NCI-H2196 treated with DMSO at 0.1 percent for 48 hours (cell line): ENCODE data around the gene ZNF3.

Experiments
- DNase-seq: peaks from one replicate; lab custom pipeline; 2025; ENCODE audit not compliant: unreplicated experiment; lab: John Stamatoyannopoulos, UW

The ZNF3 gene

DNA sequence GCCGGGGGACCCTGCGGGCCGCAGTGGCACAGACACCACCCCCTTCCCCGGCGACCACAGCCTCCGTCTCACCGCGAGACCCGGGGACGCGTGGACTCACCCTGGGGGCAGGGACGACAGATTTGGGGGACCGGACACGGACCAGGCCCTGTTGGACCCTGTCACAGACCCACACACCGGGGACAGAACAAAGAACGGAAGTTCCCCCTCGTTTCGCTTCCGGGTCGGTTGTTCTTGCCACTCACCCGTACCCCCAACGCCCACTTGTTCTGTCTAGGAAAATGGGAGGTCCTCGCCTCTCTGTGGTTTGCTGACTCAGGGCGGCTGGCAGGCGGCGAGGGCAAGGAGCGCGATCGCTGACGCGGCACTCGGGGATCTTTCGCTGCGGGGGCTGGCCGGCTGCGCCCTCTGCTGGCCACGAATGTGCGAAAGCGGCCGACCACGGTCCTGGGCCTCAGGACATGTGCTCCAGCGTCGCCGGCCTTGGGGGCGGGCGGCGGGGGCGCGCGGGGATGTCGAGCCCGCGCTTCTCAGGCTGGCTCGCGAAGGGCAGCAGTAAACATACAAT lies at the start of gene ZNF3:
TSS of gene ZNF3 (minus strand) at position 189 of the 568 bp plus-strand sequence. CDS start 4,366 bp downstream, outside the sequence.
- peak; percentile 98 for DNase-seq

DNA sequence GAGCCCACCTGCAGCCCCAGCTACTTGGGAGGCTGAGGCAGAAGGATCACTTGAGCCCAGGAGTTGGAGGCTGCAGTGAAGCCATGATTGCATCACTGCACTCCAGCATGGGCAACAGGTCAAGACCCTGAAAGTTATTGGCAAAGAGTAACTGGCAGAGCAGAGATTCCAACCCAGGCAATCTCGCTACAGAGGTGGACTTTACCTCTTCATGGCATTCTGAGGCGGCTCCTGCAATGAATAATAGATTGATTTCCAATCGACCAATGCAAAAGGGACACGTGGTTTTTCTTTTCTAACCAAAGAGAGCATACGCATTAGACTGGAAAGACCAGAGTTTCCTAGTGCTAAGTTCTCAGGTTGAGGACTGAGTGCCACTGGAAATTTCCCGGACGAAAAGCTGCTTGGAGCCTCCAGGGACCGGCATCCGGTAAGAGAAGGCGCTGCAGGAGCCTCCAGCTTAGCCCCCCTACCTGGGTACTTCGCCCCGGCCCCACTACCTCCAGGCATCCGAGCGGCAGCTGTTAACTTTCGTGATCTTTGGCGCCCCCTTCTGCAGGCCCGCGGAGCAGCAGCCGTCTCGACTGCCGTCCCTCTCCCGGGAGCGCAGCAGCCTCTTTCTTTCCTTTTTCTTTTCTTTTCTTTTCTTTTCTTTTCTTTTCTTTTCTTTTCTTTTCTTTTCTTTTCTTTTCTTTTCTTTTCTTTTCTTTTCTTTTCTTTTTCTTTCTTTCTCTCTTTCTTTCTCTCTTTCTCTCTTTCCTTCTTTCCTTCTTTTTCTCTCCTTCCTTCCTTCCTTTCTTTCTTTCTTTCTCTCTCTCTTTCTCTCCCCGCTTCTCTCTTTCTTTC lies 49.3 kb upstream of the ZNF3 start:
- peak; percentile 72 for DNase-seq

DNA sequence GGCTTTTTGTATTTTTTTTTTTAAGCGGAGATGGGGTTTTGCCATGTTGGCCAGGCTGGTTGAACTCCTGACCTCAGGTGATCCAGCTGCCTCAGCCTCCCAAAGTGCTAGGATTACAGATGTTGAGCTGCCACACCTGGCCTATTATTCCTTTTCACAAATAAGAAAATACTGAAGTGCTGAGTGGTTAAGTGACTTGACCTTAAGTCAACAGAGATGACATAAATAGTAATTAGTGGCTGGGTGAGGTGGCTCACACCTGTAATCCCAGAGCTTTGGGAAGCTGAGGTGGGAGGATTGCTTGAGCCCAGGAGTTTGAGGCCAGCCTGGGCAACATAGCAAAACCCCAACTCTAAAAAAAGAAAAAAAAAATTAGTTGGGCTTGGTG lies 48.7 kb upstream of the ZNF3 start:
- peak; percentile 45 for DNase-seq

DNA sequence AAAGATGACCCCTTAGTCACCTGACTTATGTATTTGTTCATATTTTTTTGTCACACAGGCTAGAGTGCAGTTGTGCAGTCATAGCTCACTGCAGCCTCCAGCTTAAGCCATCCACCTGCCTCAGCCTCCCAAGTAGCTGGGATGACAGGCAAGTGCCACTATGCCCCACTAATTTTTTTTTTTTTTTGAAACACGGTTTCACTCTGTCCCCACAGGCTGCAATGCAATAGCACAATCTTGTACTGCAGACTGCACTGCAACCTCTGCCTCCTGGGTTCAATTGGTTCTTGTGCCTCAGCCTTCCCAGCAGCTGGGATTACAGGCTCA lies 47.1 kb upstream of the ZNF3 start:
- DNase-seq: no peak

DNA sequence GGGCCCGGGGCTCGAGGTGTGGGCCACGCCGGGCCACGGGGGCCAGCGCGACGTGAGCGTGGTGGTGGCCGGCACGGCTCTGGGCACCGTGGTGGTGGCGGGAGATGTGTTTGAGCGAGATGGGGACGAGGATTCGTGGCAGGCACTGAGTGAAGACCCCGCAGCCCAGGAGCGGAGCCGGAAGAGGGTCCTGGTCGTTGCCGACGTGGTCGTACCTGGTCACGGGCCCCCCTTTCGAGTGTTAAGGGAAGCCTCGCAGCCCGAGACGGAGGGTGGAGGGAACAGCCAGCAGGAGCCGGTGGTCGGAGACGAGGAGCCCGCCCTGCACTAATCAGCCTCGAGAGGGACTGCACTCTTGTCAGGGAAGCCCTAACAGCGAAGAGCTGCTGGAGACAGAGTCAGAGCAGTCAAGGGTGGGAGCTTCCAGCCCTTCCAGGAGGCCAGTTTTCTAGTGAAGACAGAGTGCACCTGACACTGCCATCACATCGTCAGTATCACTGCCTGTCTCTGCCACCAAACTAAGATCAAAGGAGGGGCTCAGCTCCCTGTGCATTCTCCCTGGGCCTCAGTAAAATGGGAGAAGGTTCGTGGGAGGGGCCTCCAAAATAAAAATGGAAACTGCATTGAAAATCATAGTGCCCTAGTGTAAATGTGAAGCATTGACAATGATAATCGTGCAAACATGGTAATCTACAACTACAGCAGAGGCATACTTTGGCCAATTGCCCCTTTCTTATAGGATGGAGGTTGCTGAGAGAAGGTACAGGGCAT lies 46.5 kb upstream of the ZNF3 start:
- no peak for DNase-seq

DNA sequence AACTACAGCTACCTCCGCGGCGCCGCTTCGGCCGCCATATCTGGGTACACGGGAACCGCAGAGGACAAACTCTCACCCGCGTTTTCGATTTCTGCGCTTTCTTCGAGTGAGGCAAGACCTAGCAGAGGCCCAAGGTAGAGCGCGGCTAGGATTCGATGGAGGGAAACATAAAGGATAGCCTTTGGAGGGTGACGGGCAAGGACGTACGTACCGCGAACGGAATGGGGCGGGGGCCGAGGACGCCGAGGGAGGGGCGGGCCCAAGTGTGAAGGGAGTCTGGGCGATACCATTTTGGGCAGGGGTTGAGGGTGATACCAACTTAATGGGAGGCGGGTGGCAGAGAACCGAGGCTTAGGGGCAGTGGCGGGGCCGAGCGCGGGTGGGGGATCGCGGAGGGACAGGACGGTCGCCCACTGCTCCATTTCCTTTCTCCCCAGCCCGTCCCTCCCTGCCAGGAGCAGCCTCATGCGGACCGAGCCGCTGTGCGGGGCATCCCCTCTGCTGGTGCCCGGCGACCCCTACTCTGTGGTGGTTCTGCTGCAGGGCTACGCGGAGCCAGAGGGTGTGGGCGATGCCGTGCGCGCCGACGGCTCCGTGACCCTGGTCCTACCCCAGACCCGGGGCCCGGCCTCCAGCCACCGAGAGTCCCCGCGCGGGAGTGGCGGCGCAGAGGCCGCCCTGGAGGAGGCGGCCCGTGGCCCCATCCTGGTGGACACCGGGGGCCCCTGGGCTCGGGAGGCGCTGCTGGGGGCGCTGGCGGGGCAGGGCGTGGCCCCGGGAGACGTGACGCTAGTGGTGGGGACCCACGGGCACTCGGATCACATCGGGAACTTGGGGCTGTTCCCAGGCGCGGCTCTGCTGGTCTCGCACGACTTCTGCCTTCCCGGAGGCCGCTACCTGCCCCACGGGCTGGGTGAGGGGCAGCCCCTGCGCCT lies 45.7 kb upstream of the ZNF3 start, which contains the start of gene MBLAC1:
TSS of gene MBLAC1 (plus strand) at position 37 of the 935 bp plus-strand sequence. CDS start at position 466, 429 bp downstream.
- peak; percentile 83 for DNase-seq

DNA sequence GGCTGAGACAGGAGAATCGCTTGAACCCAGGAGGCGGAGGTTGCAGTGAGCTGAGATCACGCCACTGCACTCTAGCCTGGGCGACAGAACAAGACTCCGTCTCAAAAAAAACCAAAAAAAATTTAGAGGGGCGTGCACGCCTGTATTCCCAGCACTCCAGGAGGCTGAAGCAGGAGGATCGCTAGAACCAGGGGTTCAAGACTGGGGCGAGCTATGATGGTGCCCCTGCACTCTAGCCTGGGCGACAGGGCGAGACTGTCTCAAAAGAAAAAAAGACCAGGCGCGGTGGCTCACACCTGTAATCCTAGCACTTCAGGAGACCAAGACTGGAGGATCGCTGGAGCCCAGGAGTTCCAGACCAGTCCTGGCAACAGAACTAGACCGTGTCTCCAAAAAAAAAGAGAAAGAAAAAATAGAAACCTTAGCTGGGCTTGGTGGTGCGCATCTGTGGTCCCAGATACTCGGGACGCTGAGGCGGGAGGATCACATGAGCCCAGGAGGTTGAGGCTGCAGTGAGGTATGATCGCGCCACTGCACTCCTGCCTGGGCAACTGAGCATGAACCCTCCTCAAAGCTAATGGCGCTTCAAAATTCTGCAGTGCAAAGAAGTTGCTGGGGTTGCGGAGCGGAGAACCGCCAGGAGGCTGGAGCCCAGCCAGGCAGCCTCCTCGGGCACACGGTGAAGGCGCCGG lies 44.9 kb upstream of the ZNF3 start:
- no peak for DNase-seq

DNA sequence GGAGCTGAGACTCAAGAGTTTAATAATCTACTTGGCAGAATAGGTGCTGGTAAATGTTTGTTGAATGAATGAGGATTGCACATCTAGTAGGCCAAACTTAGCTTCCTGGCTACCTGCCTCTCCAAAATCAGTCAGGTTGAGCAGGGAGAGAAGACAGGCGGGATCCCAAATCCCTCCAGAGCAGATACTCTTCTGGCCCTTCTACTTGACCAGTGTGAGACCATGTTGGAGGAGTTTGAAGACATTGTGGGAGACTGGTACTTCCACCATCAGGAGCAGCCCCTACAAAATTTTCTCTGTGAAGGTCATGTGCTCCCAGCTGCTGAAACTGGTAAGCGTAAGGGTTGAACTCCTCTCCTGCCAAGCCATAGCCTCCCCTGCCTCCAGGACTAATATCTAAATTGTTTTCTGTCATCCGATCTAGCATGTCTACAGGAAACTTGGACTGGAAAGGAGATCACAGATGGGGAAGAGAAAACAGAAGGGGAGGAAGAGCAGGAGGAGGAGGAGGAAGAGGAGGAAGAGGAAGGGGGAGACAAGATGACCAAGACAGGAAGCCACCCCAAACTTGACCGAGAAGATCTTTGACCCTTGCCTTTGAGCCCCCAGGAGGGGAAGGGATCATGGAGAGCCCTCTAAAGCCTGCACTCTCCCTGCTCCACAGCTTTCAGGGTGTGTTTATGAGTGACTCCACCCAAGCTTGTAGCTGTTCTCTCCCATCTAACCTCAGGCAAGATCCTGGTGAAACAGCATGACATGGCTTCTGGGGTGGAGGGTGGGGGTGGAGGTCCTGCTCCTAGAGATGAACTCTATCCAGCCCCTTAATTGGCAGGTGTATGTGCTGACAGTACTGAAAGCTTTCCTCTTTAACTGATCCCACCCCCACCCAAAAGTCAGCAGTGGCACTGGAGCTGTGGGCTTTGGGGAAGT lies 43.0 kb upstream of the ZNF3 start:
- DNase-seq: no peak

DNA sequence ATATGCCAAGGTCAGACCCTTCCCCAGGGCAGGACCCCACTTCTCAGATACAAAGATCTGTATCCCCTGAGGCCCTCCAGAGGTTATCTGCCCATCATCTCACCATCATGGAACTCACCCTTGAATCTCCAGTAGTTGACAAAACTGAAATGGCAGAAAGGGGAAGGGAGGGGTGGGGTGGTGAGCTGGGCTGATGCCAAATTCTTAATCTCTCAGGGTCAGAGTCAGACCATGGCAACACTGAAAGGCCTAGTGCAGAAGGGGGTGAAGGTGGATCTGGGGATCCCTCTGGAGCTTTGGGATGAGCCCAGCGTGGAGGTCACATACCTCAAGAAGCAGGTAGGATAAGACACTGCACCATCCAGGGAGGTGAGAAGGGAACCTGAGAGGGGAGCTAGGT lies 41.0 kb upstream of the ZNF3 start:
- DNase-seq: no peak

DNA sequence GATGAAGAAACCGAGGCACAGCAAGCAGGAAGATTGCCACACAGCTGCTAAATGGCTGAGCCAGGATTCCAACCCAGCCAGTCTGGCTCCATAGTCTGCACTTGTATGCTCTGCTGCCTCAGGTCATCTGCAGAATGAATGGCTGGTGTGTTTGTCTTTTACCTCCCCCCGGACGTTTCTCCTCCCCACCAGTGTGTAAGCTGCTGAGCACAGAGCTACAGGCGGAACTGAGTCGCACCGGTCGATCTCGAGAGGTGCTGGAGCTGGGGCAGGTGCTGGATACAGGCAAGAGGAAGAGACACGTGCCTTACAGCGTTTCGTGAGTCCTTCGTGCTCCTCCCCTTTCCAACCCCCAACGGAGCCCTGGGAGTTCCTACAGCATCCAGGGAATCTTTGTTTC lies 40.5 kb upstream of the ZNF3 start:
- DNase-seq: peak; percentile 98

DNA sequence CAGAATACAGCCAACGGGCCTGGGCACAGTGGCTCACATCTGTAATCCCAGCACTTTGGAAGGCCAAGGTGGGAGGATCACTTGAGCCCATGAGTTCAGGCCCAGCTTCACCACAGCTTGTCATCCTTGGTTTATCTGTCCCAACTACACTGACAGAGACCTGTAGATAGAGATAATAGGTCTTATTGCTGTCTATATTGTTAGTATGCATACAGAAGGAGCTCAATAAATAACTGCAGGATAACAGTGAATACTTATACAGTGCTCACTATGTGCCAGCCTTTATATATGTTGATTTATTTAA lies 39.2 kb upstream of the ZNF3 start:
- no peak for DNase-seq

DNA sequence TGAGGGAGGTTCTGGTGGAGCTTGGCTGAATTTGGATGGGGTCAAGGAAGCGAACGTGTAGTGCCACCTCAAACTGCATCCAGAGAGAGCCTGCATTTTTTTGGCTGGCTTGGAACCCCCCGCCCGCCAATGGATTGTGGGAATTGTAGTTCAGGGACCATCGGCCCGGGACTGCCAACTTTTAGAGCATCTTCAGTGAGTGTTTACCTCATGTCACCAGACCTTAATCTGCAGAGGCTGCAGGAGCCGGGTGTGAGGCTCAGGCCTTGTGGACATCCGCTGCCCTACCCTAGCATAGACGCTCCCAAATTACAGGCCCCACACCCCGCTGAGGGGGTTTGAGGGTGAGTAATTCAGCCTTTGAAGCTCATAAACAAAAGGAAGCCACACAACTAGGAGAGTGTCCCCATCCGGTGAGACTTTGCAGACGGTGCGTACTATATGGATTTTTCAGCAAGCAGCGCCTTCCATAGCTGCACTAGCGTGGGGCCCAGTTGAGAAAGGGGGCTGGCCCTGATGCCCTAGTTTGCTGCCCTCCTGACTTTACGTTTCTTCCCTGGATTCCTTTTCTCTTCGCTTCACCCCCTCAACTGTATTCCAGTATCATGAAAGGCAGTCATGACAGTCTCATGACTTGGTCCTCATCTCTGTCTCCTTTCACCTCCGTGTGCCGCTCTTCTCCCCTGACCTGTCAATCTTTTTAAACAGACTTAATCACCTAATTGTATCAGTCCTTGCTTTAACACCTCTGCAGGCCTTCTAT lies 38.6 kb upstream of the ZNF3 start:
- no peak for DNase-seq

DNA sequence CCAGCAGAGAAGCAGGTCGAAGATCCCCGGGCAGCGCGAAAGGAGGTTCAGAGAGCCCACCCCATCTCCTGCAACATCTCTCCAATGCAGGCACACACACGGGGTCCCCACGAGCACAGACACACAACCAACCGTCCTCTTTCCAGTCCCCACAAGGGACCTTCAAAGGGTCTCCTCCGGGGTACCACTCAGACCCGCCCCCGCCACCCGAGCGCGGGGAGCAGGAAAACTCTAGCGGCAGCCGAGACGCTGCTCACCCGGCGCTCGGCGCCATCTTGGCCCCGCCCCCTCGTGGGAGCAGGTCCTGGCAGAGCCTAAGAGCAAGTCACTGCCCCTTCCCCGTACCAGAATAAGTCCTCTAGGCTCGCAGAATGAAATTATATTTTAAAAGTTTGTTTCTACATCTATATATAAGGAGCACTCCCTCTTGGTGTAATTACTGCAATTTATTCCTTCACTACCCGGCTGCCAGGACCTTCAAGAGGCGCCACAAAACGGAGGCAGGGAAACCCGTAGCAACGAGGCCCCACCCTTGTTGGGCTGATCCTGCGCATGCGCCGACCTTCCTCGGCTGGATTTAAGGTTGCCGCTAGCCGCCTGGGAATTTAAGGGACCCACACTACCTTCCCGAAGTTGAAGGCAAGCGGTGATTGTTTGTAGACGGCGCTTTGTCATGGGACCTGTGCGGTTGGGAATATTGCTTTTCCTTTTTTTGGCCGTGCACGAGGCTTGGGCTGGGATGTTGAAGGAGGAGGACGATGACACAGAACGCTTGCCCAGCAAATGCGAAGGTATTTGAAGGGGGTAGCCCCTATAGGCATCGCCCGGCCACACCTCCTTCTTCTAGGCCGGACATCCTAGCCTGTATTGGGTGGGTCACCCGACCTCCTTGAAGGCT lies 37.8 kb upstream of the ZNF3 start, which contains the start of the genes CNPY4 and TAF6:
TSS of gene CNPY4 (plus strand) at position 563 of the 898 bp plus-strand sequence. CDS start at position 674, 111 bp downstream.
TSS of gene TAF6 (minus strand) at position 287 of the 898 bp plus-strand sequence. CDS start 5,149 bp downstream, outside the sequence.
- peak; percentile 89 for DNase-seq

DNA sequence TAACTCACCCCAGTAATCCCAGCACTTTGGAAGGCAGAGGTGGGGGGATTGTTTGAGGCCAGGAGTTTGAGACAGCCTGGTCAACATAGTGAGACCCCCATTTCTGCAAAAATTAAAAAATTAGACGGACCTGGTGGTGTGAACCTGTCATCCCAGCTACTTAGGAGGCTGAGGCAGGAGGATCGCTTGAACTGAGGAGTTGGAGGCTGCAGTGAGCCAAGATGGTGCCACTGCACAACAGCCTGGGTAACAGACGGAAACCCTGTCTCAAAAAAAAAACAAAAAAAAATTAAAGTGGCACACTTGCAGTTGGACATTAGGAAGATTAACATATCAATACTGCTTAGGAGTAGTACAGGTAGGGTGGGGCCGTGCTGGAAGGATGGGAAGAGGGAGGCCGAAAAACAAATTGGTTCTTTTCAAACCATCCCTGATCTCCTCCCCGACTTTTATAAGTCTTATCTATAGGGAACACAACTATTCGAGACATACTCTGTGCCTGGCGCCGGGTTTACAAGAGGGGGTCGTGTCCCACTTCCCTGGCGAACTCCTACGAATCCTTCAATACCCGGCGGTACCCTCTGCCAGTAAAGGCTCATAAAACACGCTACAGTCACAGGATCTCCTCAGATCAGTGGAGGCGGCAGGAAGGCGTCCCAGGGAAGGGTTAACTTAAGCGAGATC lies 37.0 kb upstream of the ZNF3 start:
- DNase-seq: no peak

DNA sequence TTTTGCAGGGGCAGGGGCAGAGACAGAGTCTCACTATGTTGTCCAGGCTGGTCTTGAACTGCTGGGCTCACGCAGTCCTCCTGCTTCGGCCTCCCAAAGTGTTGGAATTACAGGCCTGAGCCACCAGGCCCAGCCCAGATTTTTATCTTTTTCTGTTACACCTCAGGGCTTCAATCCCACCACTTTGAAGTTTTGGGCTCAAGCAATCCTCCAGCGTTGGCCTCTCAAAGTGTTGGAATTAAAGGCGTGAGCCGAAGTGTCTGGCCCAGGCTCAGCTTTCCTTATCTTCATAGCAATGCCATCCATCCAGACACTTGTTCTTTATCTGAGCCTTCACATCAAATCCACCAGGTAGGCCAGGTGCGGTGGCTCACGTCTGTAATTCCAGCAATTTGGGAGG lies 33.5 kb upstream of the ZNF3 start:
- no peak for DNase-seq

DNA sequence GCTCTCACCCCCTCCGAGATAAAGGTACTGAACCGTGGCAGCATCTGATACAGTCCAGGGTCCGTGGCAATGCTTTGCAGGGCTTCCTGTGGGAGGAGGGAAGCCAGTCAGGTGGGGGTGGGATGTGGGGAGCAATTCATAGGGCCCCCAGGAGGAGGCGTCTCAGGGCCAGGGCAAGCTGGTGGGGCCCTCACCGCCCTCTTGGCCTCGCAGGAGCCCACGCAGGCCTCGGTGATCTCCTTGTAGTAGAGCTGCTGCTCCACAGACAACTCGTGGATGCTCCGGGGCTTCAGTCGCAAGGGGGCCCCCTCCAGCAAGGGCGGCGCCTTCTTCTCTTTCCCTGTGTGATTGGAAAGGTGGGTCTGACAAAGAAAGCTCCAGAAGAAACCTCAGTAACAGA lies 30.4 kb upstream of the ZNF3 start:
- DNase-seq: no peak

DNA sequence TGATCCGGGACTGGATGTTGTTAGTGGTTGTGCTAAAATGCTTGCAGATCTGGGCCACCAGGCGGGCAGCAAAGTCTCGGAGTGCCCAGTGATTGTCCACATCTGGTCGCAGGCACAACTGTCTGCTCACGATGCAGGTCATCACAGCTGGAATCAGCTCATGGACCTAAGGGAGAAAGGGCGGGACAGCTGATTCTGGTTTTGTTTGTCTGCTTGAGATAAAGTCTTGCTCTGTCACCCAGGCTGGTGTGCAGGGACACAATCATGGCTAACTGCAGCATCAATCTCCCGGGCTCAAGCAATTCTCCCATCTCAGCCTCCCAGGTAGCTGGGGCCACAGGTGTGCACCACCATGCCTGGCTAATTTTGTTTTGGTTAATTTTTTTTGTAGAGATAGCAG lies 29.6 kb upstream of the ZNF3 start:
- no peak for DNase-seq
